Measurements from ENCODE around the gene GRID2. TPM values are rescaled to one million over a fixed set of nuclear protein-coding genes. Genes with fewer than 3 reads are reported as not detected.

Gene GRID2
- total RNA-seq, 2 experiments from 2014 or later = not detected

DNA sequence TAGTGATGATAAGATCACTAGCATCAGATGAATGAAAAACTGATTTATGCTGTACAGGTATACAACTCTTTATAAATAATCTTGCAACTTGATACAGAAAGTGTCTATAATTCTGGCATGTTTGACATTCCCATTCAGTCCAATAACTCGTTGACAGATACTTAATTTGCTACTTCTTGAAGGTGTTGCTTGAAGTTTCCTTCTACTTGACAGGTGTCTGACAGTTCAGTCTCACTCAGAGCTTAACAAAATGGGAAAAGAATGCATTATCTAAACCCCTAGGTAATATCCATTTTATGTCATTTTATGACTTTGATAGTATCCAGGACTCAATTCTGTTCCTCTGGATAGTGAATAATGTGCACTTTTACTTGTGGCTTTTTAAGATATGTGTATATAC lies 508.9 kb downstream of the GRID2 start:
- ChIA-PET POLR2A (no interaction called here), CTCF (no interaction called here)
- H3K36me3 Mint-ChIP-seq (ENCODE audit: low read depth) = no peaks in the 10 kb centered on the region
- DNase-seq = no peak
- no peak overlapping the region for H3K27ac Mint-ChIP-seq
- no peak overlapping the region for H3K4me3 Mint-ChIP-seq
- H3K4me1 Mint-ChIP-seq = no peaks in the 10 kb centered on the region
- no peaks in the 10 kb centered on the region for H3K9me3 Mint-ChIP-seq
- H3K27me3 Mint-ChIP-seq = no peaks in the 10 kb centered on the region

DNA sequence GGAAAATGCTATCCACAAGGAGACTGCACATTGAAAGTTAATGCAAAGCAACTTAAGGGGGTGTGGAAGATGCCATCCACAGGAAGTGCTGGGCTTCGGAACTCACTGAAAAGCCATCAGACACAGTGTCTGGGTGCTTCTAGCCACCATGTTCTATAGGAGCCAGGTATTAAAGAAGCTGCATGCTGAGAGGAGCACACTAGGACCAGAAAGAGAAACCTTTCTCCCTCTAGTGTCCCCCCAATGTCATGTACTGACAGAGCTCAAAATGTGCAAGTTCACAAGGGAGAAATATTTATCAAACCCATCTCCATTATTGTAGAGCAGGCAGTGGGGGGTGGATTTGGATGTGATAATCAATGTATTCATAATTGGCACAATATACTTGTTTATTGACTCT lies 510.9 kb downstream of the GRID2 start:
- H3K4me3 Mint-ChIP-seq = no peak overlapping the region
- H3K9me3 Mint-ChIP-seq = no peaks in the 10 kb centered on the region
- H3K27me3 Mint-ChIP-seq = no peaks in the 10 kb centered on the region
- ChIA-PET POLR2A (no interaction called here), CTCF (no interaction called here)
- no peaks in the 10 kb centered on the region for H3K36me3 Mint-ChIP-seq (ENCODE audit: low read depth)
- H3K4me1 Mint-ChIP-seq = no peaks in the 10 kb centered on the region
- H3K27ac Mint-ChIP-seq = no peak overlapping the region
- DNase-seq = no peak

DNA sequence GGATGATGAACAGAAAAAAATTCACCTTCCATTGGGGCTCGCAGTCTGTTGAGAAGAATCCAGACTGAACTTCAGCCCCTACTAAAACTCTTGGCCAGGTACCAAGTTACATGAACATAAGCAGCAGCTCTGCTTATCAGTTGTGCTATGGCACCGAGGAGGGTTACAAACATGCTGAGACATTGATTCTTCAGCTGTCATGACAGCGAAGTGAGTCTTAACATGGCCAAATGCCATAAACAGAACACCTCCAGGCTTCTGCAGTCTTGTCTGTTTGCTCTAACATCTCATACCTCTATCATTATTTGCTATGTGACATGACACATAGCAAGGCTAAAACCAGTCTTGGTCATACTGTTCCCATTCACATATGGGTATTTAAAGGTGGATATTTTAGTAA lies 521.5 kb downstream of the GRID2 start:
- H3K4me1 Mint-ChIP-seq = no peaks in the 10 kb centered on the region
- H3K9me3 Mint-ChIP-seq = no peaks in the 10 kb centered on the region

GRCh38 chr4:92825791-92826190 lies 522.0 kb downstream of the GRID2 start:
- no peaks in the 10 kb centered on the region for H3K4me1 Mint-ChIP-seq
- POLR2A ChIA-PET = no interaction called here
- no peaks in the 10 kb centered on the region for H3K36me3 Mint-ChIP-seq (ENCODE audit: low read depth)
- H3K4me3 Mint-ChIP-seq = no peak overlapping the region
- no peaks in the 10 kb centered on the region for H3K27me3 Mint-ChIP-seq
- no peaks in the 10 kb centered on the region for H3K9me3 Mint-ChIP-seq
- no peak overlapping the region for H3K27ac Mint-ChIP-seq
- DNase-seq = no peak
- CTCF ChIA-PET = no interaction called here

More for the DNA sequence above, 521.5 kb downstream of the GRID2 start:
- no peak overlapping the region for H3K4me3 Mint-ChIP-seq
- no peak for DNase-seq
- no peaks in the 10 kb centered on the region for H3K36me3 Mint-ChIP-seq (ENCODE audit: low read depth)
- ChIA-PET CTCF (no interaction called here), POLR2A (no interaction called here)
- no peaks in the 10 kb centered on the region for H3K27me3 Mint-ChIP-seq
- no peak overlapping the region for H3K27ac Mint-ChIP-seq

DNA sequence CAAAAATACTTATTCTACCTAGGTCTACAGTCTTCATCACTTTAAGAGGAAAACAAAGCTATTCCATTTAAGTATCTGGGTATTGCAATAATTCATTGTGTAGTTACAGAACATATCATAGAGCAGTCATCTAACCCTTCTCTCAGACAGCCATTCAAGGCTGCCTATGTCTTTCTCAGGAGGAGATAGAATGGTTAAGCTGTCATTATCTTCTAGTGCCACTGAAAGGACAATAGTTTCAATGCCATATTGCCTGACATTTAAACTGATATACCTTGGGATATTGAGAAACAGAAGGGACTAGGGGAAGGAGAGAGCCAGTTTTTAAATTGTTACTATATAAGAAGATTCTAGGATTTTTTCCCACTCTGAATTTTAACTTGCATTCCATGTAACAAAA lies 527.0 kb downstream of the GRID2 start:
- H3K4me1 Mint-ChIP-seq = no peaks in the 10 kb centered on the region
- no peak overlapping the region for H3K27ac Mint-ChIP-seq
- CTCF ChIA-PET = no interaction called here
- H3K4me3 Mint-ChIP-seq = no peak overlapping the region
- no peaks in the 10 kb centered on the region for H3K27me3 Mint-ChIP-seq
- POLR2A ChIA-PET = no interaction called here
- H3K36me3 Mint-ChIP-seq (ENCODE audit: low read depth) = no peaks in the 10 kb centered on the region
- DNase-seq = no peak
- no peaks in the 10 kb centered on the region for H3K9me3 Mint-ChIP-seq

DNA sequence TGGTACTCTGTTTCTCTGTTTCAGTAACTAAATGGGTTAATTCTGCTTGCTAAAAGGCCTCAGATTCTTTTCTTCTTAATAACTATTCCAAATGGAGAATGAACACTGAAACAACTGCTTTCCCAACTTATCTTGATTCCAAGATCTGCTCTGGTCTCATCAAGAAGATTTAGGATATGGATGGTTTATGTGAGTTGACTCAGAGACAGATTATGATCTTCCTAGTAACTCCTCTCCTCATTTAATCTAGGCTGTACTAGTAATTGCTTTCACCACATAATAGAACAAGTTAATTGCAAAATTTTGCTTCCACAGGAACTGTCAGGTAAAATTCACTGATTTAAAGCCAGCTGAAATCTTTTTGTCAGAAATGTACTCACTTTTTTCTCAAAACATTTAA lies 537.1 kb downstream of the GRID2 start:
- no peaks in the 10 kb centered on the region for H3K4me1 Mint-ChIP-seq
- ChIA-PET CTCF (no interaction called here), POLR2A (no interaction called here)
- no peaks in the 10 kb centered on the region for H3K9me3 Mint-ChIP-seq
- no peaks in the 10 kb centered on the region for H3K27me3 Mint-ChIP-seq
- H3K27ac Mint-ChIP-seq = no peak overlapping the region
- no peak overlapping the region for H3K4me3 Mint-ChIP-seq
- DNase-seq = no peak
- no peaks in the 10 kb centered on the region for H3K36me3 Mint-ChIP-seq (ENCODE audit: low read depth)

GRCh38 chr4:92843784-92844183 lies 540.0 kb downstream of the GRID2 start:
- Mint-ChIP-seq H3K4me1 (no peaks in the 10 kb centered on the region), H3K27ac (no peak overlapping the region), H3K4me3 (no peak overlapping the region), H3K27me3 (no peaks in the 10 kb centered on the region), H3K9me3 (no peaks in the 10 kb centered on the region), H3K36me3 (ENCODE audit: low read depth) (no peaks in the 10 kb centered on the region)
- POLR2A ChIA-PET = no interaction called here
- CTCF ChIA-PET = no interaction called here
- no peak for DNase-seq

DNA sequence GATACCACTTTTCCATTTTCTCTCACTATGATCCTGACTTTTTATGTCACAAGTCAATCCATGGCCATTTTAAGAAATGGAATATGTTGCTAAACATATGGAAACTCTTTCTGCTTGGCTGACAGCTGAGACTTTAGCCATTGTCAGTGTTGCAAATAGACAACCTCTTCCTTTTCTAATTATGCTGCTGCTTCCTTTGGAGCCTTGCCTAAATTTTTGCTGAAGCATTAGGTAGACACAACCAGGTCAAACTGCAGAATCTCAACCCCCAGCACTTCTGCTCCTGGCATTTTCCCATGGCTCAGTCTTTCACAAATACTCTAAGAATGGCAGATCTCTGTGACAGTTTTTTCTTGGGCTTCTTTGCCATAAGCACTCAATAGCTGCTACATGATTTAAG lies 543.3 kb downstream of the GRID2 start:
- ChIA-PET POLR2A (no interaction called here), CTCF (no interaction called here)
- no peak overlapping the region for H3K27ac Mint-ChIP-seq
- no peak for DNase-seq
- no peaks in the 10 kb centered on the region for H3K27me3 Mint-ChIP-seq
- no peak overlapping the region for H3K4me3 Mint-ChIP-seq
- H3K36me3 Mint-ChIP-seq (ENCODE audit: low read depth) = no peaks in the 10 kb centered on the region
- H3K4me1 Mint-ChIP-seq = no peaks in the 10 kb centered on the region
- H3K9me3 Mint-ChIP-seq = no peaks in the 10 kb centered on the region

- Mint-ChIP-seq H3K36me3 (ENCODE audit: low read depth) (no peaks in the 10 kb centered on the region), H3K9me3 (peaks cover 10% of the 10 kb centered on the region), H3K27ac (no peak overlapping the region), H3K27me3 (no peaks in the 10 kb centered on the region), H3K4me3 (no peak overlapping the region), H3K4me1 (no peaks in the 10 kb centered on the region)
- ChIA-PET CTCF (no interaction called here), POLR2A (no interaction called here)
- DNase-seq = no peak
Observed at GRCh38 chr4:92862509-92862908, 558.7 kb downstream of the GRID2 start.

- CTCF ChIA-PET = no interaction called here
- POLR2A ChIA-PET = no interaction called here
- Mint-ChIP-seq H3K4me3 (no peak overlapping the region), H3K4me1 (no peaks in the 10 kb centered on the region), H3K27ac (no peak overlapping the region), H3K27me3 (no peaks in the 10 kb centered on the region), H3K36me3 (ENCODE audit: low read depth) (no peaks in the 10 kb centered on the region), H3K9me3 (peaks cover 10% of the 10 kb centered on the region)
- DNase-seq = no peak
Observed at GRCh38 chr4:92864096-92864495, 560.3 kb downstream of the GRID2 start.

DNA sequence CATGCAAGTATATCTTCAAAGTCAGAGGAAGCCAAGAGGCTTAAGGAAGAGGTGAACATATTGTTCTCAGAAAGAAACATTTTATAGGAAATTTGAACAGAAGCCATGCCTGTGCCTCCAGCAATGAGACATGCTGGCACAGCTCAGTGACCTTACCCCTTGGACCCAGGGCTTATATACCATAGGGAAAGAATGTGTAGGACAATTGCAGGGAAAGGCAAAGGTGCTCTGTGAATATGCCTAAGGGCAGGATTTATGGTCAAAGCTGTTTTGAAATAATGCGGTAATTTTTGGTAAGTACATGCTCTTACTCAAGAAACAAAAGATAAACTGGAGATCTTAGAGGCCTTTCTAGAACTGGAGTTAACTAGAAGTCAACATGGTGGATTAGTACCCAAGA lies 568.8 kb downstream of the GRID2 start:
- no peak for DNase-seq
- Mint-ChIP-seq H3K27ac (no peak overlapping the region), H3K4me1 (no peaks in the 10 kb centered on the region), H3K36me3 (ENCODE audit: low read depth) (no peaks in the 10 kb centered on the region), H3K9me3 (no peaks in the 10 kb centered on the region), H3K27me3 (no peaks in the 10 kb centered on the region), H3K4me3 (no peak overlapping the region)
- POLR2A ChIA-PET = no interaction called here
- CTCF ChIA-PET = no interaction called here

DNA sequence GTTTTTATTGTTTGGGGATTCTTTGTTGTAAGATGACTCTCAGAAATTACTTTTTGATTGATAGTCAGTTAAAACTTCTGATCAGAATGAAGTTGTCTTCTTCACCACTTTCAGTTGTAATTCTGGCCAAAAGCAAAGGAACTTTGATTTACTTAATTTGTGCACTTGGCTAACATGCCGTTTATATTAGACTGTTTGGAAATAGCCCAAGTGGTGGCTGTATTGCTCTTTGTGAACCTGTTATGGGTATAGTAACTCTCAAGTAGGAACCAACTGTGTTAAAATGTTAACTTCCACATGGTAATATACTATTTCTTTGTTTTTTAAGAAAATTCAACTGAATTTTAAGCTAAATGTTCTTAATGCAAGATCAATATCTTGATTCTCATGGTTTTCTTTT lies 581.9 kb downstream of the GRID2 start:
- H3K4me1 Mint-ChIP-seq = no peaks in the 10 kb centered on the region
- POLR2A ChIA-PET = no interaction called here
- H3K27ac Mint-ChIP-seq = no peak overlapping the region
- H3K27me3 Mint-ChIP-seq = no peaks in the 10 kb centered on the region
- no peak for DNase-seq
- CTCF ChIA-PET = no interaction called here
- H3K36me3 Mint-ChIP-seq (ENCODE audit: low read depth) = no peaks in the 10 kb centered on the region
- no peak overlapping the region for H3K4me3 Mint-ChIP-seq
- H3K9me3 Mint-ChIP-seq = no peaks in the 10 kb centered on the region

DNA sequence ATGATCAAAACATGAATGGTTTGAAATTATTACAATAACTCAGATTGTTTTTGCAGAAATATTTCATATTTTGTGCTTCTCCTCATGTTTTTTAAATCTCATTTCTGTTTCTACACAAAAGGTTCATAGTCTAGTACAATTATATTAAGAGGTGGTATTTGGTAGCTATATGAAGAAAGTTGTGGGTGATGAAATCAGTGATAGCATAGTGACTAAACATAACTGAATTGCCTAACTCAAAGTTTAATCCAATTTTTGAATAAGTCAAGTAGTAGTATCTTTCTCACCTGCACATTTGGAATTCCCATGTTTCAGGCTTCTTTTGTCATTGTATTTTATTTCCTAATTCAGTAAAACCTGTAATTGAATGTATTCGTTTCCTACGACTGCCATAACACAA lies 648.7 kb downstream of the GRID2 start:
- Mint-ChIP-seq H3K4me1 (no peaks in the 10 kb centered on the region), H3K27ac (no peak overlapping the region)
- CTCF ChIA-PET = no interaction called here

GRCh38 chr4:92952897-92953296 lies 649.1 kb downstream of the GRID2 start:
- no peak for DNase-seq
- Mint-ChIP-seq H3K27ac (no peak overlapping the region), H3K9me3 (peaks cover 9% of the 10 kb centered on the region), H3K4me1 (no peaks in the 10 kb centered on the region), H3K36me3 (ENCODE audit: low read depth) (no peaks in the 10 kb centered on the region), H3K27me3 (no peaks in the 10 kb centered on the region), H3K4me3 (no peak overlapping the region)
- CTCF ChIA-PET = no interaction called here
- POLR2A ChIA-PET = no interaction called here

More for the DNA sequence above, 648.7 kb downstream of the GRID2 start:
- H3K9me3 Mint-ChIP-seq = peaks cover 9% of the 10 kb centered on the region
- H3K4me3 Mint-ChIP-seq = no peak overlapping the region
- no peaks in the 10 kb centered on the region for H3K27me3 Mint-ChIP-seq
- POLR2A ChIA-PET = no interaction called here
- no peaks in the 10 kb centered on the region for H3K36me3 Mint-ChIP-seq (ENCODE audit: low read depth)
- DNase-seq = no peak

DNA sequence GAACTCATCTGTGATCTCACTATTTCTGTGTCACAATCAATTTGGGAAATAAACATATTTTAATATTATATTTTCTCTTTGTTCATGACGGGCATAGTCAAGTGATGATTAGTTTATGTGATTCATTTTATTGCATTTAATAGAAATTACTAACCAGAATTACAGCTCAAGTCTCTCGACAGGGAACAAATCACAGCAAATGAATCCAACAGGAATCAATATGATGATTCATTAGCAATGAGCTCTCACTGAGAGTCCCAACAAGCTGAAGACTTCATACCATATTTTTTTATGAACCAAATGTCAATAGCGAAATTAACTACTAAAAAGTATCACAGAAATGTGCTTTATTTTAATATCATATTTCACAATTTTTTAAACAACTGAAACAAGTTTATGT lies 649.7 kb downstream of the GRID2 start:
- no peak overlapping the region for H3K4me3 Mint-ChIP-seq
- H3K27me3 Mint-ChIP-seq = no peaks in the 10 kb centered on the region
- DNase-seq = no peak
- H3K9me3 Mint-ChIP-seq = peaks cover 9% of the 10 kb centered on the region
- H3K4me1 Mint-ChIP-seq = no peaks in the 10 kb centered on the region
- no peaks in the 10 kb centered on the region for H3K36me3 Mint-ChIP-seq (ENCODE audit: low read depth)
- ChIA-PET POLR2A (no interaction called here), CTCF (no interaction called here)
- H3K27ac Mint-ChIP-seq = no peak overlapping the region

All from activated CD4-positive, alpha-beta memory T cell treated with anti-CD3 and anti-CD28 coated beads, Interleukin-2, amount 10 ng/mL, durations not matched to agents 7 days and 5 days (primary cell).